HEK293 (cell line): ENCODE results near the gene FIGNL2.

Experiments used
- CTCF ChIA-PET: fragments of 350-600 bp; formaldehyde crosslinking; extraction: SDS; loops from one replicate; lab custom pipeline; 2021; ENCODE audit warnings: antibody characterized with exemption; lab: Yijun Ruan, JAX
- POLR2A ChIA-PET: fragments of 300-600 bp; formaldehyde crosslinking; extraction: SDS; loops from one replicate; lab custom pipeline; 2020; ENCODE audit warnings: antibody characterized with exemption, inconsistent platforms; lab: Yijun Ruan, JAX
- H3K27ac ChIP-seq: fragments of 200-500 bp; sonication (Bioruptor generic); 2 replicates; pipeline ENCODE4 v1.5.1; 2014; ENCODE audit warnings: low read depth, low read length, control low read depth, inconsistent platforms; ENCODE audit errors: extremely low read depth
- H3K36me3 ChIP-seq, 2 experiments: fragments of 200-500 bp in 1 of 2; sonication (Bioruptor generic) in 1 of 2; 1 replicate in 1 of 2; 2 replicates in 1 of 2; pipeline ENCODE4 v1.5.1; 2014 to 2017; ENCODE audit warnings: inconsistent platforms in 2 of 2, low read length in 2 of 2; ENCODE audit not compliant: control insufficient read depth in 2 of 2, insufficient read depth in 1 of 2
- H3K4me1 ChIP-seq: fragments of 200-500 bp; sonication (Bioruptor generic); 2 replicates; pipeline ENCODE4 v1.5.1; 2014; ENCODE audit warnings: mild to moderate bottlenecking, low read length, inconsistent platforms; ENCODE audit not compliant: control insufficient read depth, insufficient read depth
- H3K4me3 ChIP-seq: 2 replicates; pipeline ENCODE4 v1.5.1; 2011; ENCODE audit warnings: low read depth, mild to moderate bottlenecking, control low read depth, low read length, moderate library complexity
- H3K9me3 ChIP-seq: fragments of 200-500 bp; sonication (Bioruptor generic); 2 replicates; pipeline ENCODE4 v1.5.1; 2014; ENCODE audit warnings: low read depth, low read length, inconsistent platforms; ENCODE audit not compliant: control insufficient read depth, insufficient read depth
- ATF2 ChIP-seq: fragments of 450-650 bp; formaldehyde crosslinking; IDR thresholded peaks from 2 replicates; pipeline ENCODE4 v1.5.1; 2016; ENCODE audit warnings: missing biosample characterization, missing genetic modification characterization, low read depth
- BCL6B ChIP-seq: fragments of 450-650 bp; formaldehyde crosslinking; IDR thresholded peaks from 2 replicates; pipeline ENCODE4 v1.5.1; 2017; ENCODE audit warnings: missing biosample characterization, missing genetic modification characterization
- MEIS1 ChIP-seq: sonication (generic); formaldehyde crosslinking; IDR thresholded peaks from 2 replicates; pipeline ENCODE4 v1.8.1; 2022; ENCODE audit warnings: missing genetic modification reagents, mild to moderate bottlenecking, borderline replicate concordance
- REST ChIP-seq: fragments of 450-650 bp; formaldehyde crosslinking; IDR thresholded peaks from 2 replicates; pipeline ENCODE4 v1.5.1; 2016; ENCODE audit warnings: missing biosample characterization, missing genetic modification characterization
- SP2 ChIP-seq: fragments of 450-650 bp; formaldehyde crosslinking; IDR thresholded peaks from 2 replicates; pipeline ENCODE4 v1.5.1; 2016; ENCODE audit warnings: missing biosample characterization, missing genetic modification characterization
- ZBTB1 ChIP-seq: fragments of 450-650 bp; formaldehyde crosslinking; IDR thresholded peaks from 2 replicates; pipeline ENCODE4 v1.5.1; 2016; ENCODE audit warnings: missing biosample characterization, missing genetic modification characterization
- ZBTB20 ChIP-seq: fragments of 450-650 bp; formaldehyde crosslinking; IDR thresholded peaks from 2 replicates; pipeline ENCODE4 v1.5.1; 2016; ENCODE audit warnings: missing biosample characterization, missing genetic modification characterization
- ZNF174 ChIP-seq: fragments of 450-650 bp; formaldehyde crosslinking; IDR thresholded peaks from 2 replicates; pipeline ENCODE4 v1.5.0; 2017; ENCODE audit warnings: missing biosample characterization, mild to moderate bottlenecking, missing genetic modification characterization
- ZNF239 ChIP-seq: fragments of 450-650 bp; formaldehyde crosslinking; IDR thresholded peaks from 2 replicates; pipeline ENCODE4 v1.5.1; 2016; ENCODE audit warnings: missing biosample characterization, missing genetic modification characterization
- ZNF398 ChIP-seq: fragments of 450-650 bp; formaldehyde crosslinking; IDR thresholded peaks from 2 replicates; pipeline ENCODE4 v1.5.1; 2017; ENCODE audit warnings: missing biosample characterization, missing genetic modification characterization
- ZNF433 ChIP-seq: fragments of 450-650 bp; formaldehyde crosslinking; IDR thresholded peaks from 2 replicates; pipeline ENCODE4 v1.5.1; 2016; ENCODE audit warnings: missing biosample characterization, missing genetic modification characterization, low read depth
- ZNF558 ChIP-seq: fragments of 450-650 bp; formaldehyde crosslinking; IDR thresholded peaks from 2 replicates; pipeline ENCODE4 v1.5.1; 2016; ENCODE audit warnings: missing biosample characterization, missing genetic modification characterization
- ZNF571 ChIP-seq: fragments of 450-650 bp; formaldehyde crosslinking; IDR thresholded peaks from 2 replicates; pipeline ENCODE4 v1.5.0; 2017; ENCODE audit warnings: missing biosample characterization, missing genetic modification characterization
- ZNF701 ChIP-seq: fragments of 450-650 bp; formaldehyde crosslinking; IDR thresholded peaks from 2 replicates; pipeline ENCODE4 v1.5.1; 2016; ENCODE audit warnings: missing biosample characterization, missing genetic modification characterization
- ZXDB ChIP-seq: fragments of 450-650 bp; formaldehyde crosslinking; IDR thresholded peaks from 2 replicates; pipeline ENCODE4 v1.5.1; 2016; ENCODE audit warnings: missing biosample characterization, missing genetic modification characterization

FIGNL2 gene

GRCh38 chr12:51890511-51891171 lies 42.1 kb upstream of the FIGNL2 start:
- Histone ChIP-seq H3K27ac (no peak overlapping the region), H3K36me3 (no peaks in the 10 kb centered on the region)
- no peak for TF ChIP-seq ZNF571 (tag by site-specific recombination)
- TF ChIP-seq ZBTB1 (tag by site-specific recombination), result no peak
- TF ChIP-seq ZNF701, result no peak
- no peak for TF ChIP-seq ZNF174 (tag by site-specific recombination)
- TF ChIP-seq, all 188 proteins: peak for 0
- Histone ChIP-seq H3K9me3 (no peaks in the 10 kb centered on the region), H3K4me1 (no peaks in the 10 kb centered on the region), H3K4me3 (no peak overlapping the region)
- CTCF ChIA-PET, result interaction anchor here (0.6 to 4.6 kb wide), 6 partner anchors 15 to 135 kb away, joined by 3 to 40 read pairs (median 4); no protein-coding TSS in a partner anchor
- POLR2A ChIA-PET, result no interaction called here

GRCh38 chr12:51890133-51890464 lies 41.6 kb upstream of the FIGNL2 start:
- no peak for TF ChIP-seq ZNF239 (tag by site-specific recombination)
- TF ChIP-seq ZNF433 (tag by site-specific recombination), result no peak
- TF ChIP-seq ZNF398 (tag by site-specific recombination), result no peak
- no peak for TF ChIP-seq ZXDB (tag by site-specific recombination)
- TF ChIP-seq ZNF558 (tag by site-specific recombination), result no peak
- no peak for TF ChIP-seq REST (tag by site-specific recombination)
- TF ChIP-seq SP2, result no peak
- TF ChIP-seq ATF2 (tag by site-specific recombination), result no peak
- no peak for TF ChIP-seq MEIS1 (CRISPR knock-in tag)
- no peak for TF ChIP-seq ZBTB20 (tag by site-specific recombination)
- TF ChIP-seq BCL6B (tag by site-specific recombination), result no peak
- no peak overlapping the region for H3K27ac ChIP-seq
- H3K36me3 ChIP-seq, result no peaks in the 10 kb centered on the region
- H3K4me3 ChIP-seq, result no peak overlapping the region
- no peaks in the 10 kb centered on the region for H3K4me1 ChIP-seq
- H3K9me3 ChIP-seq, result no peaks in the 10 kb centered on the region
- ChIA-PET CTCF (interaction anchor here (0.6 to 2.8 kb wide), 4 partner anchors 14 to 136 kb away, joined by 3 to 15 read pairs (median 5); no protein-coding TSS in a partner anchor), POLR2A (no interaction called here)
